Inflammatory macrophage treated with lipopolysaccharide for 1 hour (primary cell): ENCODE results near the gene INTS6L.

Experiments used
- DNase-seq, 2 donors: peaks; one replicate each; pipeline ENCODE4 v3.0.0-alpha.2; 2020 to 2022

INTS6L gene

GRCh38 chrX:135520553-135521404, at the start of gene INTS6L:
Gene INTS6L (plus strand): TSS chrX:135520660. CDS start chrX:135520993, 333 bp downstream.
- peak; percentile 71 to 83 for DNase-seq

- DNase-seq, result no peak
Observed at GRCh38 chrX:135476378-135476777, 44.1 kb upstream of the INTS6L start.

GRCh38 chrX:135477576-135477975, 42.9 kb upstream of the INTS6L start:
- peak; percentile 11 to 18 for DNase-seq

- DNase-seq, result no peak
Observed at GRCh38 chrX:135480076-135480475, 40.4 kb upstream of the INTS6L start.

GRCh38 chrX:135481696-135482179, 38.7 kb upstream of the INTS6L start:
- DNase-seq, result no peak

- DNase-seq, result peak; percentile 20 to 40
Observed at GRCh38 chrX:135484641-135485289, 35.7 kb upstream of the INTS6L start.

- DNase-seq, result no peak
Observed at GRCh38 chrX:135489542-135489941, 30.9 kb upstream of the INTS6L start.

- no peak for DNase-seq
Observed at GRCh38 chrX:135490979-135491514, 29.4 kb upstream of the INTS6L start.

GRCh38 chrX:135494453-135494852, 26.0 kb upstream of the INTS6L start:
- DNase-seq, result no peak

- DNase-seq, result no peak
Observed at GRCh38 chrX:135497736-135498135, 22.7 kb upstream of the INTS6L start.

- no peak for DNase-seq
Observed at GRCh38 chrX:135498236-135498635, 22.2 kb upstream of the INTS6L start.

- DNase-seq, result no peak
Observed at GRCh38 chrX:135505351-135505750, 15.1 kb upstream of the INTS6L start.

GRCh38 chrX:135509885-135510284, 10.6 kb upstream of the INTS6L start:
- no peak for DNase-seq

- peak; percentile 33 to 59 for DNase-seq
Observed at GRCh38 chrX:135512508-135513129, 7.8 kb upstream of the INTS6L start.

GRCh38 chrX:135513130-135513515, 7.3 kb upstream of the INTS6L start:
- DNase-seq, result no peak

- peak in 1 of 2 donors; percentile 28 for DNase-seq
Observed at GRCh38 chrX:135516376-135516775, 4.1 kb upstream of the INTS6L start.

- no peak for DNase-seq
Observed at GRCh38 chrX:135518161-135518560, 2.3 kb upstream of the INTS6L start.

- DNase-seq, result no peak
Observed at GRCh38 chrX:135520022-135520552, 373 bp upstream of the INTS6L start.

- peak; percentile 73 to 81 for DNase-seq
Observed at GRCh38 chrX:135521405-135522131, 1.1 kb downstream of the INTS6L start.

- no peak for DNase-seq
Observed at GRCh38 chrX:135522132-135522530, 1.7 kb downstream of the INTS6L start.

GRCh38 chrX:135522878-135523693, 2.6 kb downstream of the INTS6L start:
- DNase-seq, result no peak
